ENCODE results near the gene TELO2.

Gene TELO2

GRCh38 chr16:1445518-1446203, 47.5 kb upstream of the TELO2 start:
- no peaks in the 10 kb centered on the region for H3K79me2 ChIP-seq
- H3K27me3 ChIP-seq (ENCODE audit: control insufficient read depth, insufficient read depth, low read length), result no peaks in the 10 kb centered on the region
- no peaks in the 10 kb centered on the region for H3K9me3 ChIP-seq (ENCODE audit: control insufficient read depth, low read length)
- TF ChIP-seq CTCF (IDR thresholded peaks at IDR 0.05), result no peak
- no peak overlapping the region for H3K27ac ChIP-seq
- H2AFZ ChIP-seq, result no peak overlapping the region
- H3K4me1 ChIP-seq, result no peaks in the 10 kb centered on the region
- no peak overlapping the region for H3K4me3 ChIP-seq (ENCODE audit: low read depth, low read length)
- no peak overlapping the region for H3K4me2 ChIP-seq (ENCODE audit: low read length)
- no peaks in the 10 kb centered on the region for H3K36me3 ChIP-seq (ENCODE audit: control insufficient read depth, insufficient read depth, low read length)
- no peak overlapping the region for H3K9ac ChIP-seq

- TF ChIP-seq CTCF (IDR thresholded peaks at IDR 0.05), result no peak
- Histone ChIP-seq H3K79me2 (no peaks in the 10 kb centered on the region), H3K27ac (no peak overlapping the region), H3K4me3 (ENCODE audit: low read depth, low read length) (no peak overlapping the region), H3K9ac (no peak overlapping the region), H3K4me2 (ENCODE audit: low read length) (no peak overlapping the region), H3K9me3 (ENCODE audit: control insufficient read depth, low read length) (no peaks in the 10 kb centered on the region), H3K36me3 (ENCODE audit: control insufficient read depth, insufficient read depth, low read length) (no peaks in the 10 kb centered on the region), H2AFZ (no peak overlapping the region), H3K27me3 (ENCODE audit: control insufficient read depth, insufficient read depth, low read length) (no peaks in the 10 kb centered on the region), H3K4me1 (no peaks in the 10 kb centered on the region)
Measured at GRCh38 chr16:1446296-1447080, 46.7 kb upstream of the TELO2 start.

- Histone ChIP-seq H3K4me1 (no peaks in the 10 kb centered on the region), H3K27ac (no peak overlapping the region), H3K4me2 (ENCODE audit: low read length) (no peak overlapping the region), H3K4me3 (ENCODE audit: low read depth, low read length) (no peak overlapping the region), H2AFZ (no peak overlapping the region), H3K27me3 (ENCODE audit: control insufficient read depth, insufficient read depth, low read length) (no peaks in the 10 kb centered on the region), H3K9me3 (ENCODE audit: control insufficient read depth, low read length) (no peaks in the 10 kb centered on the region), H3K9ac (no peak overlapping the region), H3K79me2 (no peaks in the 10 kb centered on the region), H3K36me3 (ENCODE audit: control insufficient read depth, insufficient read depth, low read length) (no peaks in the 10 kb centered on the region)
- no peak for TF ChIP-seq CTCF (IDR thresholded peaks at IDR 0.05)
Measured at GRCh38 chr16:1447965-1448364, 45.2 kb upstream of the TELO2 start.

- H3K4me1 ChIP-seq, result no peaks in the 10 kb centered on the region
- H3K4me3 ChIP-seq (ENCODE audit: low read depth, low read length), result no peak overlapping the region
- no peaks in the 10 kb centered on the region for H3K36me3 ChIP-seq (ENCODE audit: control insufficient read depth, insufficient read depth, low read length)
Measured at GRCh38 chr16:1448536-1449116, 44.5 kb upstream of the TELO2 start.

More at GRCh38 chr16:1448536-1449116, 44.5 kb upstream of the TELO2 start:
- H3K27me3 ChIP-seq (ENCODE audit: control insufficient read depth, insufficient read depth, low read length), result no peaks in the 10 kb centered on the region
- H3K9me3 ChIP-seq (ENCODE audit: control insufficient read depth, low read length), result no peaks in the 10 kb centered on the region
- no peak overlapping the region for H3K9ac ChIP-seq
- H3K79me2 ChIP-seq, result no peaks in the 10 kb centered on the region
- no peak for TF ChIP-seq CTCF (IDR thresholded peaks at IDR 0.05)
- no peak overlapping the region for H2AFZ ChIP-seq
- no peak overlapping the region for H3K4me2 ChIP-seq (ENCODE audit: low read length)
- H3K27ac ChIP-seq, result no peak overlapping the region

Data from parathyroid adenoma (tissue), 2 donors.